NCI-H774 (cell line): ENCODE measurements around the gene RPS23.
"Not testable (repeated sequence)": the region's sequence is repeated elsewhere in the genome, so short reads cannot be mapped to it uniquely, and the experiment has no call there.

Experiments used
- DNase-seq: peaks from one replicate; lab custom pipeline; 2025; lab: John Stamatoyannopoulos, UW

The RPS23 gene

GRCh38 chr5:82290005-82290404 is 11.9 kb upstream of the RPS23 start:
- DNase-seq: no peak

DNA sequence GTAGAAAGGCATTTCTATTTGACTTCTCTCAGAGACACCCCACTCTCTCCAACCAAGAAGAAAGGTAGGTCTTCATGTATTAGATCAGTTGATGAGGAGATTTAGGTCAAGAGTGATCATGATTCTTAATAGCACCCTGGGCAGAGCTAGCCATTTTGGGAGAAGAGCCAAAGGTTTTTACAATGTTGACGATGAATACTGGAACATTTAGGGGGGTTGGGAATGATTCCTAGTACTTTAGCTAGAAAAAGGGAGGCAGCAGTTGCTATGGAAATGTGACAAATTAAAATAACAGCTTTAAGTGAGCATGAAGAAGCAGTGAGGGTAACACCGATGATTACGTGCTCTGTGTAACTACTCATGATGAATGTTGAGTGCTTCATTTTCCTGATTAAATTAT is 9.5 kb upstream of the RPS23 start:
- no peak for DNase-seq

DNA sequence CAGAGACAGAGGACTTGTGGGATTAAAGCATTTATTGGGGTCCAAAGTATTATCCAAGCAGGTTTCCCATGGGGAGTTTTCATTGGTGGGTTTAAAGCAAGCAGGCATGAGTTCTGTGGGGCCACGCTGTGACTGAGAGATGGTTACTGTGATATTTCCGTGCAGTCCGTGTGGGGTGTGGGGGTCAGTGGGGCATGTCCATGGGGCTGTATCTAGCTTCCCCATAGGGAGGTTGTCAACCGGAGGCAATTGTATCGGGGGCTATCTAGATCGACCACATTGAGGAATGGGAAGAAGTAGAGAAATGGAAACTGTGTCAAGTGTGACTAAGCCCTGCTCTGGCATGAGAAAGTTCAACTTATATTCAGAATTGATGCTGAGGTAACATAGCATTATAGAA is 7.1 kb upstream of the RPS23 start:
- DNase-seq: no peak

- DNase-seq: no peak
These were observed 5.7 kb upstream of the RPS23 start for GRCh38 chr5:82283893-82284292.

- DNase-seq: no peak
These were observed 687 bp upstream of the RPS23 start for GRCh38 chr5:82278711-82279370.

- DNase-seq: no peak
These were observed 554 bp downstream of the RPS23 start for GRCh38 chr5:82277613-82277986.

GRCh38 chr5:82276800-82277612 is 1.1 kb downstream of the RPS23 start:
- no peak for DNase-seq

DNA sequence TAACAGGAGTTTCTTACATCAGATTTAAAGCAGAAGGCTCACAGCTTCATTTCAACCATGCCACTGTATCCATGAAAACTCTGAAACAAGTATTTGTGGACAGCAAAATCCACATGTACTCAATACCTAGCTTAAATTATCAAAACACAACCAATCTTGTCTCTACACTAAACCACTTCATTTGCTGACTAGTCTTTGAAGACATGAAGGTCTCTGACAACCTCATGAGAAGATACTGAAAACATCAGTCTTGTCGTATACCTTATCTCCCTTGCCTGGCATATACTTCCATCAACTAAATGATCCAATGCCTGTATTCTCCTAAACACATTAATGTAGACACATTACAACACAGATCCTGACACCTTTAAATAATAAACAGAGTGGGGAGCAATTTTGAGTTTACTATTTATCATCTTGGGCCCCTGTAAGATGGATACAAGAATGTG is 2.9 kb downstream of the RPS23 start:
- no peak for DNase-seq

DNA sequence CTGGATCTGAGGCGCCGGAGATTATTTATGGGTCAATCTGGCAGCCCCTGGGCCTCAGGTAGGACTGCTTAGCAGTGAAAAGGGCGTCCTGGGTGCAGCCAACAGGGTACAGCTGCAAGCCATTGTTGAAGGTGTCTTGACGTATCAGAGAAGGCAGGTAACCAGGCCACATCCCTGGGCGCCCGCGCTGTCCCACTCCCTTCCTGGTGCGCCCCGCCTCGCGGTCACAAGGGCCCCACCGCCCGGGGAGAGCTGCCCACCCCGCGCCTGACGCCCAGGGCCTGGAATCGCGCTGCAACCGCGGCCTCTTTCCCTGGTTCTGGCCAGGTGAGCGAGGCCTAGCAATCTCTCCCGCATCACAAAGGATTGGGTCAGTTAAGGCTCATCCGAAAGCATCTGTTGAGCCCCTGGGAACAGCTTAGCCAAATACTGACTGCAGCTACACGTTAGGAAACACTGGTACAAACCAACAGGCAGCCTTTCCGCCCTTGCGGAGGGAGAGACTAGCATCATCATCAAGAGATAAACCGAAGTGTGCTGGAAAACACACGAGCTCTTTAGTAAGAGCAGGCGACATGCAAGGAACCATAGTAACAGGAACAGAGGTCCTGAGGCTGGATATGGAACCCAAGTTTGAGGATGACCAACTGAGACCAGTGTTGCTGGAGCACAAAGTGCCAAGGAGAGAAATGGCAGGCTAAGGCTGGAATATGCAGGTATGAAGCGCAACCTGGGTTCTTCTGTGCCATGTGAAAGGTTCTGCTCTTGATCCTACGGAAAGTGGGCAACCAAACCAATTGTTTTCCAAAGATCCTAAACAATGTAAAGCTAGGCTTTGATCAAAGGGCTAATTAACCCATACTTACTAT is 3.6 kb downstream of the RPS23 start:
- DNase-seq: no peak

DNA sequence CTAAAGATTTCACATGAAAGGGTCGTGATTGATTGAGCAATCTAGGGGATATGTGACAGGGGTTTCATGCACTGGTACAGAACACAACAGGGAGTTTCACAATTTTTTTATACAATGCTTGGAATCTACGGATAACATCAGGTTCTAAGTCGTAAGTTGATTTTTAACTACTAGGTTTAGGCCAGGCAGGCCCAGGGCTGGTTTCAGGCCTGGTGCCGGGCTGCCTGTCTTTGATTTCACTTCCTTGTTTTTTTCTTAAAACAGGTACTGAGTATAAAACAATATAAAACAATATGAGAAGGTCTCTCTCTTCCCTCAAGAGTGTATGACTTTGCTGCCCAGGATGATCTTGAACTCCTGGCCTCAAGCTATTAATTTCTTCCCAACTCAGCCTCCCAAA is 4.7 kb downstream of the RPS23 start:
- DNase-seq: not testable (repeated sequence)

DNA sequence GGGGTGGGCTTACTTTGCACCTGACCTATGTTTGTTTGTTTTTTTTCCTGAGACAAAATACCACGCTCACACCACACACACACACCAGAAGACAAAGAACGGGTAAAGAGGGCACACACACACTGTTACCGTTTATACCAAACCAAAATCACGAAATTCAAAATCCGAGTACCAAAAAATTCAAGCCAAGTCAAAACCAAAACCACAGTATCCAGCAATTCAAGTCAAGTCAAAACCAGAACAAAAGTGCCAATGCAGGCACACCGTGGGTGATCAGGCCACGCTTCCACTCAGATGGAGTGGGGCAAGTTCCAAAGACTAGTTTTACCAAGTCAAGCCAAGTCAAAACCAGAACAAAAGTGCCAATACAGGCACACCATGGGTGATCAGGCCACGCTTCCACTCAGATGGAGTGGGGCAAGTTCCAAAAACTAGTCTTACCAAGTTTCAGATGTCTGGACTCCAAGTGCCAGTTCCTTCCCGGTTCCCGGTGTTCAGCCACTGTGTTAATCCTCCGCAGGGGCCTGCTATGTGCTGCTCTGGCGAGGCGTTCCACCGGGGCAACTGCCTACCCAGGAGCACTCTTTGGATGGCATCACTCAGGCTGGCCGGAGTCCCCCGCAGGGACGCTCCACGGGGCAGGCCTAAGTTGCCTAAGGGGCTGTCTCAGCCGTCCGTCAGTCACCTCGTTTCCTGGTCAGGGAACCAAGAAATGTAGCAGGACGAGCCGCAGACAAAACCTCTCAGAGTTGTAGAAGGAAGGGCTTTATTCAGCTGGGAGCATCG is 5.4 kb downstream of the RPS23 start:
- not testable (repeated sequence) for DNase-seq

GRCh38 chr5:82269363-82269762 is 8.8 kb downstream of the RPS23 start:
- DNase-seq: not testable (repeated sequence)

DNA sequence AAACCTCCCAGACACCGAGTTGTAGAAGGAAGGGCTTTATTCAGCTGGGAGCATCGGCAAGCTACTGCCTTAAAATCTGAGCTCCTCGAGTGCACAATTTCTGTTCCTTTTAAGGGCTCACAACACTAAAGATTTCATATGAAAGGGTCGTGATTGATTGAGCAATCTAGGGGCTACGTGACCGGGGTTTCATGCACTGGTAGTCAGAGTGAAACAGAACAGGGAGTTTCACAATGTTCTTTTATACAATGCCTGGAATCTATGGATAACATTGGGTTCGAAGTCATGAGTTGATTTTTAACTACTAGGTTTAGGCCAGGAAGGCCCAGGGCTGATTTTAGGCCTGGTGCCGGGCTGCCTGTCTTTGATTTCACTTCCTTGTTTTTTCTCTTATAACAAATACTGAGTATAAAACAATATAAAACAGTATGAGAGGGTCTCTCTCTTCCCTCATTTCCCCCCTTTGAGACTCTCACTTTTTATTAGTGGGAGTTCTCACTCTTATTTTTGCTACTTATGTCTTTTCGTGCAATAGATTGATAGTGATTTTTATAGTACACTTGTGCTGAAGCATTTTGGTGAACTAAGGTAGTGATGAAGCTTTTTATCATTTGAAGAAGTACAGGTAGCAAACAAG is 10.7 kb downstream of the RPS23 start:
- not testable (repeated sequence) for DNase-seq

- no peak for DNase-seq
These were observed 13.1 kb downstream of the RPS23 start for GRCh38 chr5:82265047-82265446.

GRCh38 chr5:82259172-82259800 is 18.9 kb downstream of the RPS23 start:
- DNase-seq: no peak

DNA sequence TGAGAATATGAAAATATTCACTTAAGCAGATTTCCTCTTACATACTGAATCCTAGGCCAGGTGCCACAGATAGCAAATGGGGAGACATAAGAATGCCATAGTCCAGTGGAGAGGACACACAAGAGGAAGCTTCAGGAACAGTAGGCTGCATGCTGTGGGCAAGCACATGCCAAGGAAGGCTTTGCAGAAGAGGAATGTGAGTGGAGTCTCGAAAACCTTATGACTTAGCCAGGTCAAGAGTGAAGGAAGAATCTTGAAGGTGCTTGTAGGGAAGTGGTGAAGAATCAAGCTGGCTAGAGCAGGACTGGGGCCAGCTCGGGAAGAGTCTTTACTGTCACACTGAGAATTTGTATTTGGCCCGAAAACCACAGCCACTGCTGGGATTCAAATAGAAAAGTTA is 20.4 kb downstream of the RPS23 start:
- no peak for DNase-seq

- DNase-seq: no peak
These were observed 20.9 kb downstream of the RPS23 start for GRCh38 chr5:82257247-82257646.

DNA sequence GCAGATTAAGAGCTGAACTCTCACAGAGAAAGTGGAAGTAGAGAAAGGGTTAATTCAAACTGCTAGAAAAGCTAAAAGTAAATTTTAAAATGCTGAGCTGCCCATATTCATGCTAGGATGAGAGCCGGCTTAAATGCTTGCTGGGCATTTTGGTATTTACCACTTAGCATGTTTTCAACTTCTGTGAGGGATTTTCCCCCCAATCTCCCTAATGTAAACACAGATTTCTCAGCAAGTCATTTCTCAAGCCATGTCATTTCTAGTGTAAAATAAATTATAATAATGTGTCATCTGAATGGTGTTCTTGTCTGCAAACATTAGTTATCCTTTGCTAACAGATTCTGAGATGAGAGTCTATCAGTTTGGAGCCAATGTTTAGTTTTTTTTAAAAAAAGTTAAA is 22.3 kb downstream of the RPS23 start:
- no peak for DNase-seq

- DNase-seq: no peak
These were observed 25.4 kb downstream of the RPS23 start for GRCh38 chr5:82252744-82253143.

DNA sequence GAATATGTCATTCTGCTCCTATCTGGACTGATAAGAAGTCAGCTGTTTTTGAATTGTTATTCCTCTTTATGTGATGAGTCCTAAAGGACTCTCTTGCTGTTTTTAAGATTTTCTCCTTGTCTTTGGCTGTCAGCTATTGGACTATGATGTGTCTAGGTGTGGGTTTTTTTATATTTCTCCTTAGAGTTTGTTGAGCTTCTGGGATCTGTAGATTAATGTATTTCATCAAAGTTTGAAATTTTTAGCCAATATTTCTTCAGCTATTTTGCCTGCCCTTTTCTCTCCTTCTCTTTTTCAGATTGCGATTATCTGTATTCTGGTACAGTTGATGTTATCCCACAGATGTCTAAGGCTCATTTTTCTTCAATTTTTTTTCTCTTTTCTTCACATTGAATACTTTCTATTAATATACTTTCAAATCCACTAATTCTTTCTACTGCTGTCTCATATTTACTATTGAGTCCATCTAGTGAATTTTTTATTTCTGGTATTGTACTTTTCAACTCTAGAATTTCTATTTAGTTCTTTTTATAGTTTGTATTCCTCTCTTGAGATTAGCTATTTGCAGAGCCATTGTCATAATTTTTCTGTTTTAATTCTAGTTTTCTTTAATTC is 31.1 kb downstream of the RPS23 start:
- DNase-seq: no peak
